ENCODE results near the gene GPR55.
A peak's percentile ranks its signal among the peaks of the same experiment; 100 is the strongest.

GPR55 gene

DNA sequence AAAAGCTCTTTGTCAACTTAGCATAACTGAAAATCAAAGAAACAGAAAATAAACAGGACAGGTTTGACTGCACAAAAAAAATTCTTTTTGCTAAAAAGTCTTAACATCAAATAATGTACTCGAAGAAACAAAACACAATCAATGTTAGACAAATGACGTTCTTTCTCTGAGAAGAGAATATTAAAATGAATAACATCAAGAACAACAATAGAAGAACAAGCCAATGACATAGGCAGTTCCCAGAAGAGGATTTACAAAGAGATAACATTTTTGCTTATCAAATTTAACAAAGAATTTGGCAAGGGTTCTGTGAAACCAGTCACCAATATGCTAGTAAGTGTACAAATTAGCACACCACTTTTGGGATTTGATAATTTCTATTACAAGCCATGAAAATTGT lies 5.8 kb downstream of the GPR55 start:
- DNase-seq (ENCODE audit: low read depth), result no peak

DNA sequence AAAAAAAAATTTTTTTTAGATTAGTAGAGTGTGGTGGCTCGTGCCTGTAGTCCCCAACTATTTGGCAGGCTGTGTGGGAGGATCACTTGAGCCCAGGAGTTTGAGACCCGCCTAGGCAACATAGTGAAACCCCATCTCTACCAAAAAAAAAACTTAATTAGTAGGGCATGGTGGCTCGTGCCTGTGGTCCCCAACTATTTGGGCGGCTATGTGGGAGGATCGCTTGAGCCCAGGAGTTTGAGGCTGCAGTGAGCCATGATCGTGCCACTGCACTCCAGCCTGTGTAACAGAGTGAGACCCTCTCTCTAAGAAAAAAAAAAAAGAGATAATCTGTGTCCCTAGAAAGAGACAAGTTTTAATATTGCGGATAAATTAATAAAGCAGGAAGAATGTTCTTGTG lies 8.8 kb downstream of the GPR55 start:
- no peak for DNase-seq (ENCODE audit: low read depth)

- no peak for DNase-seq (ENCODE audit: low read depth)
Measured at GRCh38 chr2:230915319-230915718, 9.7 kb downstream of the GPR55 start.

GRCh38 chr2:230914886-230915285 lies 10.2 kb downstream of the GPR55 start:
- DNase-seq (ENCODE audit: low read depth), result no peak

- DNase-seq (ENCODE audit: low read depth), result no peak
Measured at GRCh38 chr2:230913406-230914143, 11.5 kb downstream of the GPR55 start.

DNA sequence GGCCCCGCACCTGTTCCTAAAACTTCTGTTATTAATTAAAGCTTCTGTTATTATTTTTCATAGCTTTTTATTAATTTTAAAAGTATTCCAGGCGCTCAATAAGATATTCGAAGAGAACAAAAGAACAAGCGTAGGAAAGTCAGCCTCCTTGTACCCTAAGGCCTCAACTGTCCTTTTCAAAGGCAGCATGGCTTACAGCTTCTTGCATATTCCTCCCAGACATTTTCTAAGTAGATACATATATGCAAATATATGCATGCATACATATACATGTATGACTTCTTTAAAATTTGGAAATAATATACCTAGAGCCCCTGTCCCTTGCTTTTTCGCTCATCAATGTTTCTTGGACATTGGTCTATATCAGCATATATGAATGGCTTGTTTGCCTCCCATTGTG lies 12.3 kb downstream of the GPR55 start:
- no peak for DNase-seq (ENCODE audit: low read depth)

DNA sequence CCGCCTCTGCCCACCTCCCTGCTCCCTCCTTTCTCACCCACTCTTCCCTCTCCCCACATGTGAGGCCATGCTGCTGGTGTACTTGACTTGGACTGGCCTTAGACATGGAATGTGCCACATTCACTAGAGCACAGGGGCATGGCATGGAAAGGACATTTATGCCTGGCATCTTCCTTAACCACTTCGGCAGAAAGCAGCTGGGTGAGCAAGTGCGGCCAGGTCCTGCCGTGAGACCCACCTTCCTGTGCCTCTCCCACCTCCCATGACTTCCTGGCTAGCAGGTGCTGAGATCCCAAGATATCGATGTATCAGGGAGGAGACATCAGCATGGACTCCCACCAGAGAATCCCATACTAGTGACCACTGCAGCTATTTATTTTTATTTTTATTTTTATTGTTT lies 13.0 kb downstream of the GPR55 start:
- no peak for DNase-seq (ENCODE audit: low read depth)

DNA sequence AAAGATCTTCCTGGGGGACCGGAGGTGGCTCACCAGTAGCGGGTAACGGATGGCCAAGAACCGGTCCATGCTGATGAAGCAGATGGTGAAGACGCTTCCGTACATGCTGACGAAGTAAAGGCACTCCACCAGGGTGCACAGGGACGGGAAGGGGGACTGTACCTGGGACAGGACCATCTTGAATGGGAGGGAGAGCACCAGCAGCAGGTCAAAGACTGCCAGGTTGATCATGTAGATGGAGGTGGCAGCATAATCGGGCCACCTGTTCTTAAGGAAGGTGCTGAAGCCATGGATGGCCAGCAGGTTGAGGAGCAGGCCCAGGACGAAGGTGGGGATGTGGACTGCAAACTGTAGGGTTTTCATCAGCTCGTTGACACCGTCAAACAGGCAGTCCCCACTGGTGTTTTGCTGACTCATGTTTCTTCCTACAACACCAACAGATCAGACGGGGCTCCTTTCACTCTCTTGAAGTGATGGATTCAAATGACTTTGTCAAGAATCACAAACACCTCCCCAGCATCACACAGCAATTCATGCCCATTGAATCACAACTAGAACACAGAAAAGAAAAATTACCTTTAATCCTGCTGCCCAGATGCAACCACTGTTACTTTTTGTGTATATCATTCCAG lies 14.4 kb downstream of the GPR55 start:
- DNase-seq (ENCODE audit: low read depth), result no peak

GRCh38 chr2:230909841-230910545 lies 15.0 kb downstream of the GPR55 start:
- no peak for DNase-seq (ENCODE audit: low read depth)

GRCh38 chr2:230908595-230909191 lies 16.3 kb downstream of the GPR55 start:
- DNase-seq (ENCODE audit: low read depth), result no peak

- no peak for DNase-seq (ENCODE audit: low read depth)
Measured at GRCh38 chr2:230908092-230908594, 16.9 kb downstream of the GPR55 start.

GRCh38 chr2:230907361-230908091 lies 17.5 kb downstream of the GPR55 start:
- no peak for DNase-seq (ENCODE audit: low read depth)

DNA sequence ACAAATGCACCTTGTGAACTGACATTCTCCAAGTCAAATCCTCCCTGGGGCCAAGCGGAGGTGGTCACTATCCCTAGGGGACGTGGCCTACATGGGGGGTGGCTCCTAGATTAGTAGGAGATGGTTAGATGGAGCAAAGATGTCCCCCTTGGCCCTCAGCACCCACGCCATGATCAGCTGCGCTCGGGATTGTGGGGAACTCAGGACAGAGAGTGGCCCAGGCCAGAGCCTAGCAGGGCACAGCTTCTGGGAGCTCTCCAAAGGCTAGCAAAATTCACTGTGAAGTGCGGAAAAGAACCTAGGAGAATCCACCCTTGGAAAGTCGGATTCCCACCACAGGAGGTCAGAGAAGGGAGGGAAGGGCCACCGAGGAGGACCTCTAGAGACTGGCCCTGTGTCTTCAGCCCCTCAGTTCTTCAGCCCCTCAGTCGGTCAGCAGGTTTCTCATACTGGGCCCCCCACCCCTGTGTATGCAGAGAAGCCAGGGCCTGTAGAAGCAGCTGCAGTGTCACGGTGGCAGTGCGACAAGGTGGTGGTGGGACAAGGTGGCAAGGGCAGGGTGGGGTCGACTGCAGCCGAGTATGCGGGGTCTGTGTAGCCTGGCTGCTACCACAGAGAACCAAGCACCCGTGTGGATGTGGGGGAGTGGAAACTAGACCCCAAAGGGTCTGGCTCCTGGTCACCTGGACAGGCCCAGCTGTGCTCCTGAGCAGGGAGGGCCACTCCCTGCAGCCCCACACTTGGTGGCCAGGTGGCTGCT lies 18.4 kb downstream of the GPR55 start:
- no peak for DNase-seq (ENCODE audit: low read depth)

DNA sequence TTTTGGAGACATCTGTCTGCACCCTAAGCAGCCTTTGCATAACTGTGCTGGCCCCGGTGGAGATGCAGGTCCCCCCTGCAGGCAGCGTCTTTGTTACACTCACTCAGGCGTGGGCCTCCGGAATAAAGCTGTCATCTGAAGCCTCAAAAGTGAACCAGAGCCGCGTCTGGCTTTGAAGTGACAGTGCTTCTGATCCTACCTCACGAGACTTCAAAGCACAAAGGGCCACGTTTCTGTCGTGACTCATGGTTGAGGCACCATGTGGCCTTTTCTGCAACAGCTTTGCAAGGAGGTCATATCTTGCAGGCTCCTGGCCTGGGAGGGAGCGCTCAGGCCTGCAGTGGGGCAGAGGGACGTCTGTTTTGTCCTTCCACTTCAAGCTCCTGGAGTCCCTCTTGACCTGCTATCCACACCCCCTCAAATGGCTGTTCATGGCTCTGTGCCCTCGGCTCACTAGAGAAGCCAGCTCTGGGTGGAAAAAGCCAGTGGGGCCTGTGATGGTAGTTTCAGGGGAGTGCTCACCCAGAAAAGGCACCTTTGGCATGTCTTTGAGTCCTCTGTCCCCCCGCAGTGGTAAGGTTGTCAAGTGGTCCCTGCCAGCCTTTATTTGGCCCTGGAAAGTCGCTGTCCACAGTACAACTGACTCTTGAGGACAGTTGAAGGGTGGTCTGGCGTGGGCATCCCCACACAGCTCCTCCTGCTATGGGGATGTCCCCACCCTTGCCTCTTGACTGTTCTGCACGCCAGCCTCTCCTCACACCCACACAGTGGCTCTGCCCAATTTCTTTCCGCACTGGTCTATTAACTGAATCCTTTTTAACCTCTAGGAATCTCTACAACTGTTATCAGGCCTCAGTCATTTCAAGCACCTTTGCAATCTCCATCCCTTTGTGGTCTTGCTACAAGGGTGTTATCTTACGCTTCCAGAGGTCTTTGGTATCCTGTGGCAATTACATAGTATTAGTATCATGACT lies 19.3 kb downstream of the GPR55 start:
- DNase-seq (ENCODE audit: low read depth), result peak; percentile 83

- DNase-seq (ENCODE audit: low read depth), result no peak
Measured at GRCh38 chr2:230904856-230905447, 20.1 kb downstream of the GPR55 start.

DNA sequence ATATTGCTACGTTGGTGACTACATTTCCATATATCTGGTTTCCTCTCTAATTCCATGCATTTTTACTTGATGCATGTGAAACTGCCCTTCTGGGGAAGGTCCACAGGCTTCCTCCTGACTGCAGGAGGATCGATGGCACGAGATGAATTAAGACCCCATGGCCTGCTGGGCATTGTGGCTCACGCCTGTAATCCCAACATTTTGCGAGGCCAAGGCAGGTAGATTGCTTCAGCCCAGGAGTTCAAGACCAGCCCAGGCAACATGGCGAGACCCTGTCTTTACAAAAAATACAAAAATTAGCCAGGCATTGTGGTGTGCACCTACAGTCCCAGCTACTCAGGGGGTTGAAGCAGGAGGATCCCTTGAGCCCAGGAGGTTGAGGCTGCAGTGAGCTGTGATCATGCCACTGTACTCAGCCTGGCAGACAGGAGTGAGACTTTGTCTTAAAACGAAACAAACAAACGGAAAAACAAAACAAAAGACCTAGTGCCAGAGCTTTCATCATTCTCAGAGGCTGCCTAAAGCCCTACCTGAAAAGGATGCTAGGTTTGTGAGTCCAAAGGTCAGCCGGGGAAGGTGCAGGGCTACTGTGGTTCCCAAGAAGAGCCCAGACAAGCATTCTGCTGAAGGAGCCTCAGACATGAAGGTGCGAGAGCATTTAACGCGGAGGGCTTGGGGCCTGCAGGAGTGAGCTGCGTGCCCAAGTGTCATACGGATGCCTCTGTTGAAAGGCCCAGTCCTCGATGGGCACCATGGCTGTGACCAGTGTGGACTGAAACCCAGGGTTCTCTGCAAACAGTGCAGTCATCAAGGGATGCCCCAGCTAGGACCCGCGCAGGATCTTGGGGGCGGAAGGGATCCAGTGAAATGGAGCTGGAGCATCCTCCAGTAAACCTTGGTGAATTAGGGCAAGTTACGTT lies 21.6 kb downstream of the GPR55 start:
- DNase-seq (ENCODE audit: low read depth), result no peak

GRCh38 chr2:230902180-230902899 lies 22.7 kb downstream of the GPR55 start:
- peak; percentile 48 for DNase-seq (ENCODE audit: low read depth)

GRCh38 chr2:230901006-230901405 lies 24.0 kb downstream of the GPR55 start:
- no peak for DNase-seq (ENCODE audit: low read depth)

All from activated gamma-delta T cell treated with anti-CD3 and anti-CD28 coated beads, Interleukin-2, amount 50 U/mL, for 16 hours (primary cell).